HG02973 (cell line): Measurements from ENCODE around the gene ACER1.
"Not testable (repeated sequence)": the region's sequence is repeated elsewhere in the genome, so short reads cannot be mapped to it uniquely, and the experiment has no call there.

Experiments used
- ATAC-seq: cut with Tn5 transposase; IDR thresholded peaks from one replicate; pipeline ENCODE4 v1.9.1; 2021; ENCODE audit warnings: moderate library complexity; ENCODE audit not compliant: unreplicated experiment

Gene ACER1

DNA sequence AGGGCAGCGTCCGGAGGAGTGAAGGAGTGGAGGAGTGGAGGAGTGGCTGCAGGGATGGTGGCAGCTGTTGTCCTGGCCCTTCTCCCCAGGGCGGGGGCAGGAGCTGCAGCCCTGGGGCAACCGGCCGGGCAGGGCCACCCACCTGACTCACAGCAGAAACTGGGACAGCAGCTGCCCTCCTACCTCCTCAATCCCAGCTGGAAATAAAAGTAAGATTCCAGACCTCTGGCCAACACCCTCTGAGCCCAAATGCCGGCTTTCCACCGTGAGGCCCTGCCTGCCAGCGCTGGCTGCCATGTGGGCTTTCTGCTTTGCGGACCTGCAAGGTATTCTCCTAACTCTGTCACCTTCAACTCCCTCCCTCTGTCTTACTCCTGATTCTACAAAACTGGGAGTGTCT is 24.6 kb upstream of the ACER1 start:
- ATAC-seq: no peak

- ATAC-seq: no peak
These were observed 23.8 kb upstream of the ACER1 start for GRCh38 chr19:6357174-6357573.

- ATAC-seq: not testable (repeated sequence)
These were observed 22.1 kb upstream of the ACER1 start for GRCh38 chr19:6355321-6356040.

GRCh38 chr19:6354098-6354674 is 20.8 kb upstream of the ACER1 start:
- ATAC-seq: no peak

DNA sequence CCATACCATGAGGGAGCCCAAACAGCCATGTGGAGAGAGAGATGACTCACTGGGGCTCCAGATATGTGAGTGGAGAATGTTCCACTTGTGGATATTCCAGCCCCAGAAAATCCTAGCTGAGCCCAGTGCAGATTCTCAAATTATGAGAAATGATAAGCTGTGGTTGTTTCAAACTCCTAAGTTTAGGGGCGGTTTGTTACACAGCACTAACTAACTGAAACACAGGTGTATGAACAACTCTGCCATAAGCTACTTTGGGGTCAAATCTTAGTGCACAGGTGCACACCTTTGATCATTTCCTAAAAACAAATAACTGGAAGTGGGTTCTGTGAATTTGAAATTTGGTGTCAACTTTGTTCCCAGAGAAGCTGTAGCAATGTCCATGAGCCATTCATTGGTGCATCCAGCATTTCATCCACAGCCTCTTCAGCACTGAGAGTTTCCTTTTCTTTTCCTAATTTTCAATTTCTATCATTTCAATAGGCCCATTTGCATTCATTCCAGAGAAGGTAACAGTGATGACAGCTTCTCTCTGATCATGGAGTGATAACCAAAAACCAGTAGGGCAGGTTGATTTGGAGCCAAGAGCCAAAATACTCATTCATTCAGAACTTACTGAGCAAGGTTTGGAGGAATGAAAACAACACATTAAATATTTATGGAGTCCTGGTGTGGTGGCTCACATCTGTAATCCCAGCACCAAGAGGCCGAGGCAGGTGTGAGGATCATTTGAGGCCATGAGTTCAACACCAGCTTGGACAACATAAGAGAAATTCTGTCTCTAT is 19.2 kb upstream of the ACER1 start:
- ATAC-seq: no peak

GRCh38 chr19:6350688-6351087 is 17.3 kb upstream of the ACER1 start:
- ATAC-seq: no peak

- ATAC-seq: not testable (repeated sequence)
These were observed 15.9 kb upstream of the ACER1 start for GRCh38 chr19:6349271-6349670.

GRCh38 chr19:6343462-6343861 is 10.1 kb upstream of the ACER1 start:
- ATAC-seq: no peak

DNA sequence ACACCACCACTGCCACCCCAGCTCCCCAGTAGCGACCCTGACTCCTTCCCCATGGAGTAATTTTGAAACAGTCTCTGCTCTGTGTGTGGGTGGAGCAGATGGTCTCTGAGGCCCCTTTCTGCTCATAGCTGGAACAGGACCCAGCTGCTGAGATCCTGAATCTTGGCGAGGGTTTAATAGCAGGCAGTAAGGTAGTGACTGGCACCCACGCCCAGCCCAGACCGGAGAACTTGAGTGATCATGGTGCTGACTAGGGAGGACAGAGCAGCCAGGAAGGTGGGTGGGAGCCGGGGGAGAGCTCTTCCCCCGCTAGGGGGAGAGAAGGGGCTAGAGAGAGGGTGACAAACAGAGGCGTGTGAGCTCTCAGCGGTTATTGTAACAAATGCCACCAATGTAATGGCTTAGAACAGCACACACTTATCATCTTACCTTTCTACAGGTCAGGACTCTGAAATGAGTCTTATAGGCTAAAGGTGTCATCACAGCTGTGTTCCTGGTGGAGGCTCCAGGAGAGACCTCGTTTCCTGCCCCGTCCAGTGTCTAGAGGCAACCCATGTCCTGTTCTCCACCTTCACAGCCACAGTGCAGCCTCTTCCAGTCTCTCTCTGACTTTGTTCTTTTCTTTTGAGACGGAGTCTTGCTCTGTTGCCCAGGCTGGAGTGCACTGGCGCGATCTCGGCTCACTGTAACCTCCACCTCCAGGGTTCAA is 7.2 kb upstream of the ACER1 start:
- ATAC-seq: no peak

DNA sequence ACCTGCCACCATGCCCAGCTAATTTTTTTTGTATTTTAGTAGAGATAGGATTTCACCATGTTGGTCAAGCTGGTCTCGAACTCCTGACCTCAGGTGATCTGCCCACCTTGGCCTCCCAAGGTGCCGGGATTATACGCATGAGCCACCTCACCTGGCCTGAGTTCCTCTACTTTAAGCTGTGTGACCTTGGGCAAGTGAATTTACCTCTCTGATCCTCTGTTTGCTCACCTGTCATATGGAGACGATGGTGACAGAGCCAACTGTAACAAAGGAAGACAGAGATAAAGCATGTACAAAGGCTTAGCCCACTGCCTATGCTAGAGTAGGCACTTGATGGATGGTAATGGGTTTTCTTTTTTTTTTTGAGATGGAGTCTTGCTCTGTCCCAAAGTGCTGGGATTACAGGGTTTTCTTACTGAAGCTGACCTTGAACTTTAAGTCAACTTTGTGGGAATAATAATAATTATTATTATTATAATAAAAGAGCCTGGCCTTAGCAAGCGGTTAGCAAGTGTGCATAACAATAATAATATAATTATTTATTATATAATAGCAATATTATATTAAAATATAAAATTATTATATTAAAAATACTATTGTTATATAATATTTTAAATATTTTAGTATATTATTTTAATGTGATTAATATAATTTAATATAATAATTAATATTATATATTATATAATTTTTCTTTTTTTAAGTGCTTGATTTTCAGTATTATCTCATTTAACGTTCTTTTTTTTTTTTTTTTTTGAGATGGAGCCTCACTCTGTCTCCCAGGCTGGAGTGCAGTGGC is 1.3 kb upstream of the ACER1 start:
- no peak for ATAC-seq

- no peak for ATAC-seq
These were observed 6.6 kb downstream of the ACER1 start for GRCh38 chr19:6326815-6327214.

DNA sequence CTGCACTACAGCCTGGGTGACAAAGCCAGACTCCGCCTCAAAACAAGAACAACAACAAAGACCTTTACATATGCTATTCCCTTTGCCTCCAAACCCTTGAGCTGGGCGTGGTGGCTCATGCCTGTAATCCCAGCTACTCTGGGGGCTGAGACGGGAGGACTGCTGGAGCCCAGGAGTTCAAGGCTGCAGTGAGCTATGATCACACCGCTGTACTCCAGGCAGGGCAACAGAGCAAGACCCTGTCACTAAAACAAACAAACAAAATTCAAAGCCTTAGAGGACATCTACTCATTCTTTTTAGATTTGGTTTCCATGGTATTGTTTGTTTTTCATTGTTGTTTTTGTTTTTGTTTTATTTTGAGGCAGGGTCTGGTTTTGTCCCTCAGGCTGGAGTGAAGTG is 7.8 kb downstream of the ACER1 start:
- no peak for ATAC-seq

- ATAC-seq: no peak
These were observed 8.7 kb downstream of the ACER1 start for GRCh38 chr19:6324757-6325156.

DNA sequence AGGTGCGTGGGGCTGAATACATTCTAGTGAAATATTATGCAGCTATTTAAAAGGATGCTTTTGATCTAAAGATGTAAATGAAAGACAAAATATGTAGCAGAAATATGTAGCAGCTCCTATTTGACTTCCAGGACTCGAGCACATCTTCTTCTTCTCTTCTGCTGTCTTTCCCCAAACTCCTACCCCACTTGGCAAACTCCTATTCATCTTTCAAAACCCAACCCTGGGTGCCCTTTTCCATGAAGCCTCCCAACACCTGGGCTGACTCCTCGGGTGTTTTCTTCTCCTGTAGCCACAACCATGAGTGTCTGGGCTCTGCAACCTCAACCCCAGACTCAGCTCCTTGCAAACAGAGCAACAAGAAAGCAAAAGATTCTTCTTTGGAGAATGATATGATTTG is 11.1 kb downstream of the ACER1 start:
- ATAC-seq: no peak

GRCh38 chr19:6319376-6319775 is 14.0 kb downstream of the ACER1 start:
- ATAC-seq: no peak

DNA sequence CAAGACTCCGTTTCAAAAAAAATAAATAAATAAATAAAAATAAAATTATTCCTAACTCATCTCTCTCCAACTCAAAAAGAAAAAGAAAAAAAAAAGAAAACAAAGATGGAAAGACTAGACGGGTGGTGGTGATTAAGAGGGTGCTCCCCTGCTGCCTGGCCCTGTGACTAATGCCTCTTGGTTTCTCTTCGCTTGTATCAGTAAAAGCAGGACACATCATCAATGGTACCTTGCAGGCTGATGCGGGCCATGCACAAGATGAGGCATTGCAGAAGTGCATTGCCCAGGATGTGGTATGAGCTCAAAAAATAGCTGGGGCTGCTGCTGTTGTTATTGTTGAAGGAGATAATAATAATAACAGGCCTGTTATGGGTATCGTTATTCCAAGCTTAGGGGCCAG is 14.6 kb downstream of the ACER1 start:
- ATAC-seq: no peak

GRCh38 chr19:6315646-6316045 is 17.8 kb downstream of the ACER1 start:
- ATAC-seq: not testable (repeated sequence)

DNA sequence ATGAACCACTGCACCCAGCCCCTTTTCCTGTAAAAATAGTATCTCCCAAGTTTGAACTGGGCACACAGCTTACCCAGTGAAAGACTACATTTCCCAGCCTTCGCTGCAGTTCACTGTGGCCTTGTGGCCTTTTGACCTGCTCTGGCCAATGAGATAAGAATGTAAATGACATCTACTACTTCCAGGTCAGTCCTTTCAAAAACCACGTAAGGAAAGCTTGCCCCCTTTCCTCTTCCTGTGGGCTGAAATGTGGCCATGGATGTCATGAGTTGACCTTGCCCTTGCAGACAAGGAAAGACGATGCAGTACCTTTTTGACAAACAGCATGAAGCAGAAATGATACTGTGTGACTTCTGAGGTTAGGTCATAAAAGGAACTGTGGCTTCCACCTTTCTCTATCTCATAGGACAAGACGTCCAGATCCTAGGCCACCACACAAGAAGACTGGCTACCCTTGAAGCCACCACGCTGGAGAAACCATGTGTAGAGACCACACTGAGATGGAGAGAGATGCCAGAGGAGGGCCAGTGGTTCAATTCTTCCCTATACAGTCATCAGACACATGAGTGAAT is 19.9 kb downstream of the ACER1 start:
- no peak for ATAC-seq

- no peak for ATAC-seq
These were observed 21.4 kb downstream of the ACER1 start for GRCh38 chr19:6312018-6312417.

DNA sequence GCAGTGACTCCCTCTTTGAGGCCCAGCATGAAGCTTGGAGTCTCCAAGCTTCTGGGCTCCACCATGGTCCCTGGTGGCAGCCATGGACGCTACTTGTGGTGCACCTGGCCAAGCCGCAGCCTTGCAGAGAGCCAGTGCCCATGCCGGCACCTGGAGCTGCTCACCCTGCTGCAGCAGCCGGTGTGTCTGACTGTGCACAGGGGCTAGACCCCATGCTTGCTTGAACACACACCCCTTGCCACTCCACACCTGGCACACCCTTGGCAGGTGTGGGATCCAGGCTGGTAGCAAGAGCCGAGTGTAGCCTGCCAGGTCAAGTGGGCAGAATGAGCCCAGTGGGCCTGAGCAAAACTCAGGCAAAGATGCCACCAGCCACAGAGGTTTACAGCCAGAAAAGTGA is 35.0 kb downstream of the ACER1 start:
- no peak for ATAC-seq
